ENCODE data around the gene NKAIN1. TPM values are rescaled to one million over a fixed set of nuclear protein-coding genes. Genes with fewer than 3 reads are reported as not detected.

NKAIN1 gene
- total and polyA plus RNA-seq, 2 experiments from 2014 or later = 14.7 to 56.7 TPM

- no peak for TF ChIP-seq ETS1 (IDR thresholded peaks at IDR 0.05)
- no peak for TF ChIP-seq EZH2phosphoT487 (IDR thresholded peaks at IDR 0.05; ENCODE audit: unreplicated experiment)
- no peak for TF ChIP-seq CTCF (conservative IDR thresholded peaks at IDR 0.05; ENCODE audit: low read depth in 2 of 2)
Measured at GRCh38 chr1:31264790-31265386, 25.2 kb upstream of the NKAIN1 start (continued).

- no peak for DNase-seq (ENCODE audit: low spot score)
- Mint-ChIP-seq H3K9me3 (no peaks in the 10 kb centered on the region), H3K4me3 (no peak overlapping the region), H3K27ac (no peak overlapping the region), H3K27me3 (ENCODE audit: insufficient read depth, low read depth, poor library complexity) (peaks cover 3% of the 10 kb centered on the region), H3K36me3 (ENCODE audit: low read depth) (peaks cover 91% of the 10 kb centered on the region), H3K4me1 (no peaks in the 10 kb centered on the region)
- Histone ChIP-seq H3K79me2 (replicated peaks; ENCODE audit: insufficient read depth) (no peaks in the 10 kb centered on the region), H4K20me1 (replicated peaks; ENCODE audit: insufficient read depth) (peaks cover 17% of the 10 kb centered on the region), H3K27me3 (ENCODE audit: insufficient read depth) (no peaks in the 10 kb centered on the region), H3K36me3 (ENCODE audit: insufficient read depth) (peaks cover 70% of the 10 kb centered on the region), H3K9me2 (ENCODE audit: insufficient read depth) (no peaks in the 10 kb centered on the region), H3K4me1 (ENCODE audit: insufficient read depth) (no peaks in the 10 kb centered on the region), H3K4me3 (no peak overlapping the region), H3K27ac (ENCODE audit: low read depth) (no peak overlapping the region; the same call in 1 of the 2 replicates), H3K4me2 (no peak overlapping the region), H2AFZ (no peak overlapping the region), H3F3A (replicated peaks; ENCODE audit: low read depth) (peaks cover 4% of the 10 kb centered on the region; the same call in 1 of the 2 replicates)
- ATAC-seq = no peak
- TF ChIP-seq STAT1 (IDR thresholded peaks at IDR 0.05; ENCODE audit: unreplicated experiment) (no peak), CREB1 (CRISPR knock-in tag; IDR thresholded peaks at IDR 0.05; ENCODE audit: low read depth) (no peak), ZNF462 (CRISPR knock-in tag; IDR thresholded peaks at IDR 0.05) (no peak), ETS1 (IDR thresholded peaks at IDR 0.05) (no peak), JUNB (IDR thresholded peaks at IDR 0.05; ENCODE audit: unreplicated experiment) (no peak), POLR2AphosphoS5 (IDR thresholded peaks at IDR 0.05; ENCODE audit: low read depth) (no peak), EZH2 (IDR thresholded peaks at IDR 0.05; ENCODE audit: low read depth, unreplicated experiment) (no peak), ZNF114 (CRISPR knock-in tag; IDR thresholded peaks at IDR 0.05) (no peak), REST (IDR thresholded peaks at IDR 0.05; ENCODE audit: unreplicated experiment) (no peak)
Measured at GRCh38 chr1:31263408-31263807, 23.7 kb upstream of the NKAIN1 start.

Data from GM23338 (cell line).